GM12864 (cell line): Measurements from ENCODE around the gene CHN2.

ENCODE experiments used
- DNase-seq: peaks from one replicate; pipeline ENCODE4 v3.0.0-alpha.2; 2011; ENCODE audit warnings: low read depth
- H3K4me3 ChIP-seq: 2 replicates; pipeline ENCODE4 v1.5.1; 2011; ENCODE audit warnings: mild to moderate bottlenecking, low read depth, low read length, control low read depth
- CTCF ChIP-seq: IDR thresholded peaks from 2 replicates; pipeline ENCODE4 v1.5.1; 2011; ENCODE audit warnings: low read depth, mild to moderate bottlenecking, moderate library complexity, low read length, control low read depth, inconsistent platforms; ENCODE audit errors: missing control alignments

CHN2 gene

GRCh38 chr7:29421010-29421956 lies 226.7 kb downstream of the CHN2 start:
- no peak for TF ChIP-seq CTCF
- DNase-seq, result no peak
- no peak overlapping the region for H3K4me3 ChIP-seq

GRCh38 chr7:29422829-29423228 lies 228.3 kb downstream of the CHN2 start:
- TF ChIP-seq CTCF, result no peak
- no peak for DNase-seq

DNA sequence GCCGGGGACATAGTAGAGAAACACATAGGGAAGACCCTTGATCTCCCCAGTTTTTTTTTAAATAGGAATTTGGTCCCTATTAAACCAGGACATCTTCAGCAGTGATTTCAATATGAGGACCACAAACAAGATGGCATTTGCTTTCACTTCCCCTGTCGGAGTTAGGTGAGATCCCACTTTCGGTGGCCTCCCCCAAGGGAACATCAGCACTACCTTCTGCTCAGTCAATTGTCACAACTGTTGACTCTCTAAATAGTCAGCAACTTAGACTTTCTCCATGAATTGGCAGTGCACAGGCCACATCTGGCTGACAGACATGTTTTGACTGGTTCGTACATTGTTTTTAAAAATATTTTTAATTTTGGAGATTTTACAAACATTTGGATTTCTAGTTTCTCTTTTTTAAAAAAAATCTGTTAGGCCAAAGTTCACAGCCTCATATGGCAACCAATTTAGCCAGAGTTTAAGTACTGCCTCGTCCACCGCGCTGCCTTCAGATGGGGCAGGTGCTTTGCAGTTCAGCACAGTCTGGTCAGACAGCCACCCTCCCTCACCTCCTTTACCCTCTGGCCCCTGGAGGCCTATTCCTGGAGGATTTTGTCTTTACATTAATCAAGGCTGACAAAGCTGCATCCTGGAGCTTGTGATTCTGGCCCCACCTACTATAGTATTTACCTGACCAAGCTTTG lies 229.9 kb downstream of the CHN2 start:
- H3K4me3 ChIP-seq, result no peak overlapping the region
- DNase-seq, result no peak
- TF ChIP-seq CTCF, result no peak

More at GRCh38 chr7:29422829-29423228, 228.3 kb downstream of the CHN2 start:
- no peak overlapping the region for H3K4me3 ChIP-seq

GRCh38 chr7:29424984-29425309 lies 230.4 kb downstream of the CHN2 start:
- DNase-seq, result no peak
- no peak for TF ChIP-seq CTCF
- H3K4me3 ChIP-seq, result no peak overlapping the region

DNA sequence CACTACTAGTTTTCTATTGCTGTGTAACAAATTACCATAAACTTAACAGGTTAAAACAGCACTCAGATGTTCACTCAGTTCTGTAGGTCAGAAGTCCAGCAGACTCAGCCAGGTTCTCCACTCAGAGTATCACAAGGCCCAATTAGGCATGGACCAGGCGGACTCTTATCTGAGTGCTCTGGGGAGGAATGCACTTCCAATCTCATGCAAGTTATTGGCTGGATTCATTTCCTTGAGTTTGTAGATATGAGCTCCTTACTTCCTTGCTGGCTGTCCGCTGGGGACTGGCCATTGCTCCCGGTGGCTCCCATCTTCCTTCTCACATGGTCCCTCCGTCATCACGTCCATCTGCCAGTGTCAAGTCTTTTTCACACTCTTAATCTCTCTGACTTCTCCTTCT lies 232.0 kb downstream of the CHN2 start:
- TF ChIP-seq CTCF, result no peak
- H3K4me3 ChIP-seq, result no peak overlapping the region
- no peak for DNase-seq

DNA sequence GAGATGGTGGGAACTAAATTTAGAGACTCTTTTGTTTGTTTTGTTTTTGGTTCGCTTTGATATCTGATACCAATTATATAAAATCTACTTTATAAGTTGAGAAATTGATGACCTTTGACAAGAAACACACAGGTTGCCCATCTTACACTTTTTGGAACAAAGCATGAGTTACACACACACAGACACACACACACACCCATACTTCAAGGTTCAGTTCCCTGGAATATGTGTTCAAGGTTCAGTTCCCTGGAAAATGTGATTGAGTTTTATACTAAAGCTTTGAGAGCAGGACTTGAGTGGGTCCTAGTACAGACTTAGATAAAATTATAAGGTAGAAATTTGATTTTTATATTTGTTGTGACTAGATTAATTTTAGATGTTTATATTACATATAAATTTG lies 234.8 kb downstream of the CHN2 start:
- no peak overlapping the region for H3K4me3 ChIP-seq
- no peak for TF ChIP-seq CTCF
- no peak for DNase-seq
